ENCODE data around the gene RTRAF.

The RTRAF gene

GRCh38 chr14:52021957-52022600, 32.7 kb downstream of the RTRAF start:
- no peak for DNase-seq

GRCh38 chr14:52023518-52023917, 34.2 kb downstream of the RTRAF start:
- DNase-seq, result no peak

- no peak for DNase-seq
Observed at GRCh38 chr14:52025310-52025709, 36.0 kb downstream of the RTRAF start.

- no peak for DNase-seq
Observed at GRCh38 chr14:52026017-52026660, 36.8 kb downstream of the RTRAF start.

GRCh38 chr14:52026901-52027300, 37.6 kb downstream of the RTRAF start:
- DNase-seq, result no peak

GRCh38 chr14:52029881-52030280, 40.5 kb downstream of the RTRAF start:
- no peak for DNase-seq

GRCh38 chr14:52031781-52032180, 42.4 kb downstream of the RTRAF start:
- no peak for DNase-seq

GRCh38 chr14:52032204-52032801, 43.0 kb downstream of the RTRAF start:
- DNase-seq, result no peak

- no peak for DNase-seq
Observed at GRCh38 chr14:52033101-52033642, 43.8 kb downstream of the RTRAF start.

GRCh38 chr14:52039124-52039815, 49.9 kb downstream of the RTRAF start:
- DNase-seq, result no peak

- no peak for DNase-seq
Observed at GRCh38 chr14:52040598-52040997, 51.3 kb downstream of the RTRAF start.

GRCh38 chr14:52042371-52043289, 53.3 kb downstream of the RTRAF start:
- DNase-seq, result no peak

- peak; percentile 44 to 59 for DNase-seq
Observed at GRCh38 chr14:52043690-52044089, 54.3 kb downstream of the RTRAF start.

- DNase-seq, result peak in 1 of 2 donors; percentile 14
Observed at GRCh38 chr14:52044791-52045522, 55.6 kb downstream of the RTRAF start.

GRCh38 chr14:52046376-52046917, 57.1 kb downstream of the RTRAF start:
- no peak for DNase-seq

- DNase-seq, result no peak
Observed at GRCh38 chr14:52048116-52048515, 58.8 kb downstream of the RTRAF start.

GRCh38 chr14:52048641-52049204, 59.4 kb downstream of the RTRAF start:
- no peak for DNase-seq

GRCh38 chr14:52049271-52049670, 59.9 kb downstream of the RTRAF start:
- DNase-seq, result no peak

GRCh38 chr14:52049721-52050588, 60.6 kb downstream of the RTRAF start:
- DNase-seq, result no peak

- no peak for DNase-seq
Observed at GRCh38 chr14:52051251-52051650, 61.9 kb downstream of the RTRAF start.
